ENCODE results near the gene SPATA1. TPM values are rescaled to one million over a fixed set of nuclear protein-coding genes. Genes with fewer than 3 reads are reported as not detected.

The SPATA1 gene
- total and polyA plus RNA-seq, 2 of the 4 experiments (the other 2 are of a cell fraction): under 0.01 to 0.56 TPM

DNA sequence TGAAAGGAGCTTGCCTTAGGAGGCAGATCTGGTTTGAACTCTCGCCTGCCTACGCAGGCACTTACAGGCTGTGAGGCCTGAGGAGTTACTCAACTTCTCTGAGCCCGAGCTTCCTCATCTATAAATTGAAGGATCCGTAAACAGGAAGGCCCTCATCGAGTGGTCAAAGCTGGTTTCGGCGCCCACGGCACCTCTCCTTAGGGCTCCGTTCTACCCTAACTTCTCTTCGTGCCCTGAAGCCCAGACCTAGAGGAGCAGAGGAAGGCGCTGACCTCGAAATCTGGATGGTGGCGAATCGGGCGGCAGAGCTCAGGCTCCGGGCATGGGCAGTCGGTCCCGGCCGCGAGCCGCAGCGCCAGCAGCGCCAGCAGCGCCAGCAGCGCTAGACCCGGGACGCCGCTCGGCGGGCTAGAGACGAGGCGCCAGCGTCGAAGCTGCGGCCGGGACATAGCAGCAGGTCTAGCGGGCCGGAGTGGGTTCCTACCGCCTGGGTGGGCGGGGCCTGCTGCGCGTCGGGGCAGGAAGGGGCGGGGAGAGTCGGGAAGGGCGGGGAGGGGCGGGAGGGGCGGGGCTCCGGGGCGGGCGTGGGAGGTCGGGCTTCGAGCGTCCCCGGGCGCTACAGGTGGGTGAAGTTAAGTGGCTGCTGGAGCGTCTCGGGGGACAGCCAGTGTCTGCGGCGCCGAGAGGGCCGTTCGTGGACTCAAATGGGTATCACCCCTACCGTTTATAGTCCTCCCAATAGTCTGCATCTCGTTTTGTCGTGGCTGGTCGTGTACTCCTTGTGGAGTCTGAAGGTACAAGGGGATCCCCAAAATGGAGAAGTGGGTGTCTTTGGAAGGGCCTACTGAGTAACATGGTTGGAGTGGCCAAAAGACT is 68.0 kb downstream of the SPATA1 start, which contains the start of gene CTBS (continued):
- TF ChIP-seq CTCF (conservative IDR thresholded peaks at IDR 0.05; ENCODE audit: low read depth, low read length) (no peak), BHLHE40 (IDR thresholded peaks at IDR 0.05; ENCODE audit: low read depth, low read length) (no peak)

DNA sequence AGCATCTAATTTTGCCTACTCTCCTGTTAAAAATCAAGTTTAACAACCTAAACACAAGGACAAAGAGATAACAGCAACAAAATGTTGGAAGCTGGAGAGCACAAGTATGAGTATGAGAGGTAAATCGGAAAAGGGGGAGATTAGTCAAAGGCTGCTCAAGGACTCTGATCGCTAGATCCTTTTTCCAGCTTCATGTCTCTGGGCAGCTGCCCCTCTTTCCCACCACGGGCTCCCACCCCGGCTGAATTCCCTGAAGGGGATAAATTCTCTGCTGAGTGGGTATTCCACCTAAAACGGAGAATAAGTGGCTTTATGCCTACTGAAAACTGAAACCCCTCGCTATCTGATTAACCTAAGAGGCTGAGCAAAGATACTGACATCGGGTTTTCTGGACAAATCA is 68.8 kb downstream of the SPATA1 start:
- H3K9me3 ChIP-seq (ENCODE audit: control insufficient read depth, insufficient read depth, low read length): no peaks in the 10 kb centered on the region
- peak overlapping the region; percentile 42 to 87; a peak in 2 of 4 replicates for H4K8ac ChIP-seq (ENCODE audit: low read depth in 2 of 2, low read length in 2 of 2)
- in situ Hi-C loops (cut with MboI; ENCODE audit: low sequenced_read_pairs) (no loop called here), dilution Hi-C loops (cut with HindIII; ENCODE audit: low sequenced_read_pairs, unreplicated experiment) (no loop called here), intact Hi-C loops (cut with micrococcal nuclease) (loop anchor here (1.0 to 5.0 kb wide), 3 partner anchors 45 to 177 kb away; partner anchors contain the start of genes GNG5 and SPATA1)
- H3K9ac ChIP-seq (ENCODE audit: low read depth, low read length): no peak overlapping the region
- CTCF ChIA-PET: interaction anchor here (1.3 kb wide), 1 partner anchor 15 kb away, joined by 3 read pairs; no protein-coding TSS in a partner anchor
- H3K4me2 ChIP-seq (ENCODE audit: low read depth, low read length): peak overlapping the region; percentile 98; the same call in 1 of the 2 replicates
- H3K27me3 ChIP-seq (ENCODE audit: control insufficient read depth, insufficient read depth, low read length): no peaks in the 10 kb centered on the region
- no peak overlapping the region for H2BK15ac ChIP-seq (ENCODE audit: low read depth, low read length)
- H3K23ac ChIP-seq (ENCODE audit: low read depth, low read length): no peak overlapping the region
- H3K4ac ChIP-seq (ENCODE audit: low read depth, low read length): no peak overlapping the region
- POLR2A ChIA-PET (ENCODE audit: unreplicated experiment): no interaction called here
- H3K14ac ChIP-seq (replicated peaks; ENCODE audit: low read depth, low read length): no peak overlapping the region
- H3K27ac ChIP-seq (ENCODE audit: insufficient read depth, low read length): no peak overlapping the region
- H2AK9ac ChIP-seq (replicated peaks; ENCODE audit: low read depth, low read length, poor library complexity): no peak overlapping the region
- H4K91ac ChIP-seq (ENCODE audit: insufficient read depth, low read depth, low read length): no peak overlapping the region
- no CpG with 5 or more reads among the region's 7 CpGs for WGBS, 2 experiments (ENCODE audit: extremely low coverage in 2 of 2, insufficient read length in 1 of 2)
- peaks cover 2% of the 10 kb centered on the region for H3K36me3 ChIP-seq (ENCODE audit: control insufficient read depth, insufficient read depth, low read length)
- no peaks in the 10 kb centered on the region for H4K20me1 ChIP-seq (ENCODE audit: insufficient read depth, low read length)
- peak overlapping the region; percentile 54 for H2AFZ ChIP-seq (replicated peaks; ENCODE audit: low read length, poor library complexity)
- H3K56ac ChIP-seq (ENCODE audit: extremely low read depth, insufficient read depth, low read length): no peak overlapping the region
- H4K5ac ChIP-seq (ENCODE audit: low read depth, low read length): no peak overlapping the region
- H3K79me1 ChIP-seq (ENCODE audit: low read depth in 1 of 2, low read length in 2 of 2): peaks cover 23 to 29% of the 10 kb centered on the region in 2 experiments
- no peak overlapping the region for H2BK20ac ChIP-seq (ENCODE audit: low read depth, low read length)
- H3K4me1 ChIP-seq (ENCODE audit: control insufficient read depth, insufficient read depth, low read length): peaks cover 2% of the 10 kb centered on the region; the same call in 1 of the 2 replicates
- no peak overlapping the region for H2BK120ac ChIP-seq (ENCODE audit: low read depth, low read length)
- no TSS peak for BruUV-seq (replicated peaks)
- H2AK5ac ChIP-seq (ENCODE audit: low read depth, low read length): no peak overlapping the region
- no peak overlapping the region for H3K4me3 ChIP-seq (ENCODE audit: insufficient read depth, low read depth, low read length)
- DNase-seq (no peak), ATAC-seq (ENCODE audit: low read depth) (no peak)
- H3K9me1 ChIP-seq (ENCODE audit: insufficient read depth, low read length): peaks cover 3% of the 10 kb centered on the region; the same call in 1 of the 2 replicates
- H2BK5ac ChIP-seq (ENCODE audit: low read depth, low read length, poor library complexity, severe bottlenecking): no peak overlapping the region
- no peak overlapping the region for H3K18ac ChIP-seq (ENCODE audit: low read depth, low read length)
- TF ChIP-seq SMC3 (IDR thresholded peaks at IDR 0.05; ENCODE audit: low read depth, low read length) (no peak), CTCF (conservative IDR thresholded peaks at IDR 0.05; ENCODE audit: low read depth, low read length) (no peak), POLR2A (IDR thresholded peaks at IDR 0.05; ENCODE audit: low read depth, low read length) (no peak), CHD1 (IDR thresholded peaks at IDR 0.05; ENCODE audit: low read depth, low read length) (no peak), CEBPB (IDR thresholded peaks at IDR 0.05; ENCODE audit: low read depth, low read length) (no peak), ELK1 (IDR thresholded peaks at IDR 0.05; ENCODE audit: borderline replicate concordance, low read depth, low read length) (no peak), MXI1 (IDR thresholded peaks at IDR 0.05; ENCODE audit: borderline replicate concordance, low read depth, low read length) (no peak), RCOR1 (IDR thresholded peaks at IDR 0.05; ENCODE audit: insufficient replicate concordance, low read length) (no peak), FOS (IDR thresholded peaks at IDR 0.05; ENCODE audit: low read depth, low read length) (no peak)
